Pancreas (tissue), 10 donors: ENCODE data around the gene VPS13D. TPM values are rescaled to one million over a fixed set of nuclear protein-coding genes. Genes with fewer than 3 reads are reported as not detected.

ENCODE experiments used
- ATAC-seq, 4 donors: fragments of 200-7000 bp; cut with Tn5 transposase; one replicate each; pipeline versions ENCODE4 v1.8.0 to v1.9.1; 2020; ENCODE audit warnings: mild to moderate bottlenecking in 4 of 4, moderate library complexity in 4 of 4
- DNase-seq, 6 donors: peaks; one replicate each; pipeline ENCODE4 v3.0.0-alpha.2; 2020
- FAIRE-seq: peaks from 2 replicates; lab custom pipeline; 2012; peaks lifted over from hg19 to GRCh38; lab: Jason Lieb, UNC
- H3K27ac ChIP-seq, 4 donors: fragments of 200-600 bp; sonication (generic); 1 replicate in 3 of 4; 2 replicates in 1 of 4; pipeline versions ENCODE4 v1.5.0 to v1.8.0; 2020
- H3K27me3 ChIP-seq, 4 donors: fragments of 200-600 bp; one replicate each; pipeline ENCODE4 v1.8.0; 2021
- H3K36me3 ChIP-seq, 3 donors: fragments of 200-600 bp; sonication (generic) in 1 of 3; one replicate each; pipeline versions ENCODE4 v1.5.0 to v1.8.0; 2020 to 2021
- H3K4me1 ChIP-seq, 3 donors: fragments of 200-600 bp; one replicate each; pipeline ENCODE4 v1.8.0; 2021
- H3K4me3 ChIP-seq, 4 donors: fragments of 200-600 bp; sonication (generic) in 2 of 4; one replicate each; pipeline versions ENCODE4 v1.5.0 to v1.8.0; 2020 to 2021
- H3K9me3 ChIP-seq, 4 donors: fragments of 200-600 bp; one replicate each; pipeline ENCODE4 v1.8.0; 2021
- CTCF ChIP-seq, 4 donors: fragments of 200-600 bp; sonication (generic) in 3 of 4; IDR thresholded peaks; one replicate each; pipeline versions ENCODE4 v1.5.0 to v1.8.0; 2021; ENCODE audit warnings: antibody characterized with exemption in 4 of 4
- WGBS, 2 donors: extraction: QIAGEN DNeasy Blood & Tissue Kit; methylation state at CpG; one replicate each; pipeline ENCODE4 v1.1.7; 2013; 5-methylcytosine and 5-hydroxymethylcytosine counted together
- intact Hi-C, 3 donors: fragments of 100-400 bp; cut with DNase I; formaldehyde crosslinking; loops; one replicate each; pipeline versions ENCODE4 v1.11.1 to v1.14.2; 2022
- polyA plus RNA-seq, 2 donors: library from polyadenylated mRNA; stranded (reverse); fragments of 200-250 nt; gene quantifications; one replicate each; pipeline ENCODE4 v1.2.3, GENCODE V29; 2013
- total RNA-seq, 6 donors: library from RNA; stranded (reverse); fragmentation: NEBNext Ultra II Directional in 4 of 6; extraction: Animal tissue kit (Norgen Biotek cat#: 25700) in 4 of 6; gene quantifications; one replicate each; pipeline versions ENCODE4 v1.2.1 to v1.2.4, GENCODE V29; 2021 to 2023
- donor health status: healthy with polysubstance abuse.
- donor health status: DM: no; HTN: no; CAD: no; lungs with moderate emphysema.
- donor health status: DM: no; HTN: no; CAD: no.
- donor health status: control.
- donor health status: control.
- donor health status: Bipolar disorder and iron deficiency.
- donor health status: DM: yes; HTN: yes; CAD: no.
- donor health status: DM: no; HTN: no; CAD: no.
- donor health status: DM: no; HTN: no; CAD: no.
- donor health status: DM: yes; HTN: yes; CAD: no.

Gene VPS13D
- total and polyA plus RNA-seq, 8 donors, result 13.7 to 39.0 (median 24.8) TPM

- H3K36me3 ChIP-seq, result peaks cover 0 to 18% (median 3%) of the 10 kb centered on the region in 3 donors
- H3K9me3 ChIP-seq, result no peaks in the 10 kb centered on the region
- no peak overlapping the region for H3K27ac ChIP-seq
- WGBS, 2 donors, result 93 to 97% methylated on average over 6 of the region's 6 CpGs
- intact Hi-C loops, result no loop called here
- TF ChIP-seq CTCF (IDR thresholded peaks at IDR 0.05), result no peak
- no peaks in the 10 kb centered on the region for H3K27me3 ChIP-seq
- no peak overlapping the region for H3K4me3 ChIP-seq
- DNase-seq, result no peak
- ATAC-seq, result no peak
- FAIRE-seq, result no peak
- peaks cover 0 to 5% (median 5%) of the 10 kb centered on the region in 3 donors for H3K4me1 ChIP-seq
Measured at GRCh38 chr1:12369258-12369657, 139.4 kb downstream of the VPS13D start.

GRCh38 chr1:12370333-12370975 lies 140.6 kb downstream of the VPS13D start:
- H3K27ac ChIP-seq, result no peak overlapping the region
- H3K36me3 ChIP-seq, result peaks cover 0 to 18% (median 0%) of the 10 kb centered on the region in 3 donors

DNA sequence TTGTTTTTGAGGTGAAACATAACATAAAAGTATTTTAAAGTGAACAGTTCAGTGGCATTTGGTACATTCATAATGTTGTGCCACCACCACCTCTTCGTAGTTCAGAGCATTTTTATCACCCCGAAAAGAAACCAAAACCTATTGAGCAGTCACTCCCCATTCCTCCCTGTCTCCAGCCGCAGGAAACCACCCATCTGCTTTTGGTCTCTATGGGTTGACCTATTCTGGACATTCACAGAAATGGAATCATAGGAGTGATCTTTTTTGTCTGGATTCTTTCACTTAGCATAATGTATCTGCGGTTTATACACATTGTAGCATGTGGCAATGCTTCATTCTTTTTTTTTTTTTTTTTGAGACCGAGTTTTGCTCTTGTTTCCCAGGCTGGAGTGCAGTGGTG lies 141.2 kb downstream of the VPS13D start:
- DNase-seq, result no peak
- peaks cover 2 to 7% (median 7%) of the 10 kb centered on the region in 3 donors for H3K4me1 ChIP-seq
- FAIRE-seq, result no peak
- no peak for ATAC-seq
- H3K27me3 ChIP-seq, result no peaks in the 10 kb centered on the region
- intact Hi-C loops, result no loop called here
- no peak overlapping the region for H3K4me3 ChIP-seq
- no peak overlapping the region for H3K27ac ChIP-seq
- no peak for TF ChIP-seq CTCF (IDR thresholded peaks at IDR 0.05)
- H3K9me3 ChIP-seq, result no peaks in the 10 kb centered on the region
- H3K36me3 ChIP-seq, result peaks cover 0 to 18% (median 0%) of the 10 kb centered on the region in 3 donors
- 93 to 97% methylated on average over 5 of the region's 5 CpGs for WGBS, 2 donors

More at GRCh38 chr1:12370333-12370975, 140.6 kb downstream of the VPS13D start:
- intact Hi-C loops, result no loop called here
- H3K27me3 ChIP-seq, result no peaks in the 10 kb centered on the region
- no peak overlapping the region for H3K4me3 ChIP-seq
- DNase-seq, result no peak
- FAIRE-seq, result no peak
- 62% methylated on average over 5 of the region's 5 CpGs for WGBS, 2 donors
- TF ChIP-seq CTCF (IDR thresholded peaks at IDR 0.05), result no peak
- H3K4me1 ChIP-seq, result peaks cover 0 to 5% (median 5%) of the 10 kb centered on the region in 3 donors
- no peaks in the 10 kb centered on the region for H3K9me3 ChIP-seq
- ATAC-seq, result no peak

DNA sequence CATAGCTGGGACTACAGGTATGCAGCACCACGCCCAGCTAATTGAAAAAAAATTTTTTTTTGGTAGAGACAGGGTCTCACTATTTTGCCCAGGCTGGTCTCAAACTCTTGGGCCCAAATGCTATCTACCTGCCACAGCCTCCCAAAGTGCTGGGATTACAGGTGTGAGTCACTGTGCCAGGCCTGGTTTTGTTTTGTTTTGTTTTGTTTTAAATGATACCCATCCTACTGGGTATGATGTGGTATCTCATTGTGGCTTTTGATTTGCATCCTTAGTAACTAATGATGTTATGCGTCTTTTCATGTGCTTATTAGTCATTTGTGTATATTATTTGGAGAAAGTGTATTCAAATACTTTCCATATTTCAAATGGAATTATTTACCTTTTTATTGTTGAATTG lies 142.3 kb downstream of the VPS13D start:
- peaks cover 0 to 18% (median 0%) of the 10 kb centered on the region in 3 donors for H3K36me3 ChIP-seq
- no peak for DNase-seq

More for the DNA sequence above, 142.3 kb downstream of the VPS13D start:
- 93% methylated on average over 2 of the region's 2 CpGs for WGBS, 2 donors
- no peaks in the 10 kb centered on the region for H3K9me3 ChIP-seq
- H3K4me3 ChIP-seq, result no peak overlapping the region
- no peak for FAIRE-seq
- no peaks in the 10 kb centered on the region for H3K27me3 ChIP-seq
- intact Hi-C loops, result no loop called here
- peaks cover 6 to 17% (median 12%) of the 10 kb centered on the region in 3 donors for H3K4me1 ChIP-seq
- no peak for TF ChIP-seq CTCF (IDR thresholded peaks at IDR 0.05)
- H3K27ac ChIP-seq, result no peak overlapping the region
- no peak for ATAC-seq
